ENCODE results near the gene STXBP1. TPM values are rescaled to one million over a fixed set of nuclear protein-coding genes. Genes with fewer than 3 reads are reported as not detected.
A peak's percentile ranks its signal among the peaks of the same experiment; 100 is the strongest.

STXBP1 gene
- total and polyA plus RNA-seq, 2 of the 13 experiments (the other 11 are each of a cell fraction or from before 2014, with no cell fraction given), result 2.9 TPM

DNA sequence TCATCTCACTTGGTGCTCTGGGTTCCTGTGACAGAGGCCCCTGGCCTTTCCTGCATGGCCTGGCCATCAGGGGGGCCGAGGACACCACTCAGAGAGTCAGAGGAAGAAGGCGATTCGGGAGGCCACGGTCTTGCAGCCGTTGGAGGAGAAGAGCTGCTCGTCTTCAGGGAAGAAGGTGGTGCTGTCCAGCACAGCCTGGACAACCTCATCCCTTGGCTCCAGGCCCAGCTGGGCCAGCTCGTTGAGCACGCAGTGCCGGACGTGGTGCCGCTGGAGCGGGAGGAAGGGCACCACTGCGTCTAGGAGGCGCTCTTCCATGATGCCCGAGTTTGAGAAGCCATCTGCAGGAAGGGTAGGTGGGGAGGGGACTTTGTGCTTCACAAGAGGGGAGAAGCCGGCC, 119.9 kb downstream of the STXBP1 start:
- POLR2A ChIA-PET, result no interaction called here
- H3K4me2 ChIP-seq (ENCODE audit: low read depth, low read length), result no peak overlapping the region
- no peak overlapping the region for H3K9ac ChIP-seq (ENCODE audit: insufficient read depth, low read depth, low read length)
- intact Hi-C loops (cut with micrococcal nuclease; ENCODE audit: unreplicated experiment), result no loop called here
- H2AFZ ChIP-seq (ENCODE audit: low read length), result no peak overlapping the region
- DNase-seq (ENCODE audit: low spot score) (no peak), ATAC-seq (no peak), FAIRE-seq (no peak)
- peaks cover 38% of the 10 kb centered on the region for H3K4me1 ChIP-seq (ENCODE audit: insufficient read depth, low read length)
- 84% methylated on average over 16 of the region's 16 CpGs for WGBS (ENCODE audit: low lambda C conversion rate)
- no peaks in the 10 kb centered on the region for H3K9me3 ChIP-seq (ENCODE audit: low read length)
- H4K20me1 ChIP-seq (ENCODE audit: insufficient read depth, low read length), result no peaks in the 10 kb centered on the region
- H3K27ac ChIP-seq (ENCODE audit: extremely low read length, insufficient read depth, low read length), result no peak overlapping the region
- H3K4me3 ChIP-seq (replicated peaks in 1 of 3; ENCODE audit: insufficient read depth in 1 of 3, low read depth in 2 of 3, low read length in 3 of 3), result no peak overlapping the region
- H3K27me3 ChIP-seq (ENCODE audit: control insufficient read depth in 1 of 2, insufficient read depth in 2 of 2, low read length in 2 of 2), result peaks cover 0 to 2% of the 10 kb centered on the region in 2 experiments; a peak in 1 of 5 replicates
- in situ Hi-C loops (cut with HindIII; ENCODE audit: extremely low pct_ligation_motif_present, low pct_unique_long_range_greater_than_20kb), result loop anchor here (10.0 kb wide), 1 partner anchor 227 kb away; no protein-coding TSS in a partner anchor
- no TSS peak for BruUV-seq (replicated peaks)
- CTCF ChIA-PET (ENCODE audit: low intra/inter-chr PET ratio, low total read pairs), result interaction anchor here (3.9 kb wide), 1 partner anchor 142 kb away, joined by 33 read pairs; no protein-coding TSS in a partner anchor
- H3K36me3 ChIP-seq (replicated peaks in 1 of 2; ENCODE audit: control insufficient read depth in 1 of 2, insufficient read depth in 2 of 2, low read length in 2 of 2), result no peaks in the 10 kb centered on the region
- no peaks in the 10 kb centered on the region for H3K79me2 ChIP-seq (ENCODE audit: insufficient read depth, low read length)
- TF ChIP-seq, protein P1, sequence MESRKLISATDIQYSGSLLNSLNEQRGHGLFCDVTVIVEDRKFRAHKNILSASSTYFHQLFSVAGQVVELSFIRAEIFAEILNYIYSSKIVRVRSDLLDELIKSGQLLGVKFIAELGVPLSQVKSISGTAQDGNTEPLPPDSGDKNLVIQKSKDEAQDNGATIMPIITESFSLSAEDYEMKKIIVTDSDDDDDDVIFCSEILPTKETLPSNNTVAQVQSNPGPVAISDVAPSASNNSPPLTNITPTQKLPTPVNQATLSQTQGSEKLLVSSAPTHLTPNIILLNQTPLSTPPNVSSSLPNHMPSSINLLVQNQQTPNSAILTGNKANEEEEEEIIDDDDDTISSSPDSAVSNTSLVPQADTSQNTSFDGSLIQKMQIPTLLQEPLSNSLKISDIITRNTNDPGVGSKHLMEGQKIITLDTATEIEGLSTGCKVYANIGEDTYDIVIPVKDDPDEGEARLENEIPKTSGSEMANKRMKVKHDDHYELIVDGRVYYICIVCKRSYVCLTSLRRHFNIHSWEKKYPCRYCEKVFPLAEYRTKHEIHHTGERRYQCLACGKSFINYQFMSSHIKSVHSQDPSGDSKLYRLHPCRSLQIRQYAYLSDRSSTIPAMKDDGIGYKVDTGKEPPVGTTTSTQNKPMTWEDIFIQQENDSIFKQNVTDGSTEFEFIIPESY (CRISPR knock-in tag; IDR thresholded peaks at IDR 0.05), result peak; percentile 59; the same call in 1 of the 2 replicates
- TF ChIP-seq ZNF431 (CRISPR knock-in tag; IDR thresholded peaks at IDR 0.05; ENCODE audit: borderline replicate concordance, low read depth), result no peak
- TF ChIP-seq HMGA1 (CRISPR knock-in tag; conservative IDR thresholded peaks at IDR 0.05), result no peak
- TF ChIP-seq ZKSCAN5 (CRISPR knock-in tag; IDR thresholded peaks at IDR 0.05), result no peak
- no peak for TF ChIP-seq NR2F6 (IDR thresholded peaks at IDR 0.05)
- no peak for TF ChIP-seq NR2F6 (CRISPR knock-in tag; IDR thresholded peaks at IDR 0.05)

DNA sequence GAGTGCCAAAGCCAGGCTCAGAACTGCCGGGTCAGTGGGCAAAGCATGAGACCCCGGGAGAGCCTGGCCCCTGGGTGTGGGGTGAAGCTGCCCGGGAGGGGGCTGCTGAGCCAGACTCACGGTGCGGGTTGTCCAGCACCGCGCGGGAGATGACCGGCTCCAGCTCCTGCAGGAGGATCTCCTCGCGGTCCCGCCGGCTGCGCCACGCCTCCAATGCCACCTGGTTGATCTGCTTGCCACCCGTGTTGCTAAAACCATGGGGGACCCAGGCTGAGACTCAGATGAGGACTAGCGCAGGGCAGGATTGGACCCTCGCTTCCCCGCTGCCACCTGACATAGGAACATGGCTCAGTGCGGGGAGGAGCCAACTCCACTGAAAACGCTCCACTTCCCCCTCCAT, 120.4 kb downstream of the STXBP1 start:
- no peaks in the 10 kb centered on the region for H3K36me3 ChIP-seq (replicated peaks in 1 of 2; ENCODE audit: control insufficient read depth in 1 of 2, insufficient read depth in 2 of 2, low read length in 2 of 2)
- no peak overlapping the region for H3K9ac ChIP-seq (ENCODE audit: insufficient read depth, low read depth, low read length)
- no peak overlapping the region for H3K4me2 ChIP-seq (ENCODE audit: low read depth, low read length)
- H3K4me3 ChIP-seq (replicated peaks in 1 of 3; ENCODE audit: insufficient read depth in 1 of 3, low read depth in 2 of 3, low read length in 3 of 3), result no peak overlapping the region
- TF ChIP-seq KLF12 (CRISPR knock-in tag; IDR thresholded peaks at IDR 0.05; ENCODE audit: borderline replicate concordance) (no peak), BCL6 (CRISPR knock-in tag; IDR thresholded peaks at IDR 0.05) (no peak), MEIS1 (CRISPR knock-in tag; IDR thresholded peaks at IDR 0.05; ENCODE audit: borderline replicate concordance) (no peak), ZNF598 (CRISPR knock-in tag; IDR thresholded peaks at IDR 0.05; ENCODE audit: borderline replicate concordance) (no peak), SRSF1 (optimal IDR thresholded peaks at IDR 0.05; ENCODE audit: low read depth, low read length) (no peak), ZNF136 (CRISPR knock-in tag; IDR thresholded peaks at IDR 0.05; ENCODE audit: low read depth) (no peak)
- TF ChIP-seq, protein P2, sequence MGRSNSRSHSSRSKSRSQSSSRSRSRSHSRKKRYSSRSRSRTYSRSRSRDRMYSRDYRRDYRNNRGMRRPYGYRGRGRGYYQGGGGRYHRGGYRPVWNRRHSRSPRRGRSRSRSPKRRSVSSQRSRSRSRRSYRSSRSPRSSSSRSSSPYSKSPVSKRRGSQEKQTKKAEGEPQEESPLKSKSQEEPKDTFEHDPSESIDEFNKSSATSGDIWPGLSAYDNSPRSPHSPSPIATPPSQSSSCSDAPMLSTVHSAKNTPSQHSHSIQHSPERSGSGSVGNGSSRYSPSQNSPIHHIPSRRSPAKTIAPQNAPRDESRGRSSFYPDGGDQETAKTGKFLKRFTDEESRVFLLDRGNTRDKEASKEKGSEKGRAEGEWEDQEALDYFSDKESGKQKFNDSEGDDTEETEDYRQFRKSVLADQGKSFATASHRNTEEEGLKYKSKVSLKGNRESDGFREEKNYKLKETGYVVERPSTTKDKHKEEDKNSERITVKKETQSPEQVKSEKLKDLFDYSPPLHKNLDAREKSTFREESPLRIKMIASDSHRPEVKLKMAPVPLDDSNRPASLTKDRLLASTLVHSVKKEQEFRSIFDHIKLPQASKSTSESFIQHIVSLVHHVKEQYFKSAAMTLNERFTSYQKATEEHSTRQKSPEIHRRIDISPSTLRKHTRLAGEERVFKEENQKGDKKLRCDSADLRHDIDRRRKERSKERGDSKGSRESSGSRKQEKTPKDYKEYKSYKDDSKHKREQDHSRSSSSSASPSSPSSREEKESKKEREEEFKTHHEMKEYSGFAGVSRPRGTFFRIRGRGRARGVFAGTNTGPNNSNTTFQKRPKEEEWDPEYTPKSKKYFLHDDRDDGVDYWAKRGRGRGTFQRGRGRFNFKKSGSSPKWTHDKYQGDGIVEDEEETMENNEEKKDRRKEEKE (IDR thresholded peaks at IDR 0.05), result no peak
- intact Hi-C loops (cut with micrococcal nuclease; ENCODE audit: unreplicated experiment), result no loop called here
- no peaks in the 10 kb centered on the region for H3K79me2 ChIP-seq (ENCODE audit: insufficient read depth, low read length)
- 100% methylated on average over 1 of the region's 21 CpGs for WGBS (ENCODE audit: low lambda C conversion rate)
- H3K27ac ChIP-seq (ENCODE audit: extremely low read length, insufficient read depth, low read length), result no peak overlapping the region
- no peaks in the 10 kb centered on the region for H4K20me1 ChIP-seq (ENCODE audit: insufficient read depth, low read length)
- ChIA-PET CTCF (ENCODE audit: low intra/inter-chr PET ratio, low total read pairs) (interaction anchor here (3.9 kb wide), 1 partner anchor 142 kb away, joined by 33 read pairs; no protein-coding TSS in a partner anchor), POLR2A (no interaction called here)
- BruUV-seq (replicated peaks), result no TSS peak
- no peak for FAIRE-seq
- H3K4me1 ChIP-seq (ENCODE audit: insufficient read depth, low read length), result peaks cover 38% of the 10 kb centered on the region
- in situ Hi-C loops (cut with HindIII; ENCODE audit: extremely low pct_ligation_motif_present, low pct_unique_long_range_greater_than_20kb), result loop anchor here (10.0 kb wide), 1 partner anchor 228 kb away; no protein-coding TSS in a partner anchor
- ATAC-seq, result no peak
- H3K27me3 ChIP-seq (ENCODE audit: control insufficient read depth in 1 of 2, insufficient read depth in 2 of 2, low read length in 2 of 2), result peaks cover 0 to 1% of the 10 kb centered on the region in 2 experiments; a peak in 1 of 5 replicates
- H2AFZ ChIP-seq (ENCODE audit: low read length), result no peak overlapping the region
- H3K9me3 ChIP-seq (ENCODE audit: low read length), result no peaks in the 10 kb centered on the region
- DNase-seq (ENCODE audit: low spot score), result no peak

Data from HepG2 (cell line).